DMS53 treated with DMSO at 0.1 percent for 48 hours (cell line): ENCODE measurements around the gene PPP1R13B.
"Not testable (repeated sequence)": the region's sequence is repeated elsewhere in the genome, so short reads cannot be mapped to it uniquely, and the experiment has no call there.

Source experiments
- DNase-seq: peaks from one replicate; lab custom pipeline; 2025; ENCODE audit not compliant: unreplicated experiment; lab: John Stamatoyannopoulos, UW

The PPP1R13B gene, protein sequence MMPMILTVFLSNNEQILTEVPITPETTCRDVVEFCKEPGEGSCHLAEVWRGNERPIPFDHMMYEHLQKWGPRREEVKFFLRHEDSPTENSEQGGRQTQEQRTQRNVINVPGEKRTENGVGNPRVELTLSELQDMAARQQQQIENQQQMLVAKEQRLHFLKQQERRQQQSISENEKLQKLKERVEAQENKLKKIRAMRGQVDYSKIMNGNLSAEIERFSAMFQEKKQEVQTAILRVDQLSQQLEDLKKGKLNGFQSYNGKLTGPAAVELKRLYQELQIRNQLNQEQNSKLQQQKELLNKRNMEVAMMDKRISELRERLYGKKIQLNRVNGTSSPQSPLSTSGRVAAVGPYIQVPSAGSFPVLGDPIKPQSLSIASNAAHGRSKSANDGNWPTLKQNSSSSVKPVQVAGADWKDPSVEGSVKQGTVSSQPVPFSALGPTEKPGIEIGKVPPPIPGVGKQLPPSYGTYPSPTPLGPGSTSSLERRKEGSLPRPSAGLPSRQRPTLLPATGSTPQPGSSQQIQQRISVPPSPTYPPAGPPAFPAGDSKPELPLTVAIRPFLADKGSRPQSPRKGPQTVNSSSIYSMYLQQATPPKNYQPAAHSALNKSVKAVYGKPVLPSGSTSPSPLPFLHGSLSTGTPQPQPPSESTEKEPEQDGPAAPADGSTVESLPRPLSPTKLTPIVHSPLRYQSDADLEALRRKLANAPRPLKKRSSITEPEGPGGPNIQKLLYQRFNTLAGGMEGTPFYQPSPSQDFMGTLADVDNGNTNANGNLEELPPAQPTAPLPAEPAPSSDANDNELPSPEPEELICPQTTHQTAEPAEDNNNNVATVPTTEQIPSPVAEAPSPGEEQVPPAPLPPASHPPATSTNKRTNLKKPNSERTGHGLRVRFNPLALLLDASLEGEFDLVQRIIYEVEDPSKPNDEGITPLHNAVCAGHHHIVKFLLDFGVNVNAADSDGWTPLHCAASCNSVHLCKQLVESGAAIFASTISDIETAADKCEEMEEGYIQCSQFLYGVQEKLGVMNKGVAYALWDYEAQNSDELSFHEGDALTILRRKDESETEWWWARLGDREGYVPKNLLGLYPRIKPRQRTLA

DNA sequence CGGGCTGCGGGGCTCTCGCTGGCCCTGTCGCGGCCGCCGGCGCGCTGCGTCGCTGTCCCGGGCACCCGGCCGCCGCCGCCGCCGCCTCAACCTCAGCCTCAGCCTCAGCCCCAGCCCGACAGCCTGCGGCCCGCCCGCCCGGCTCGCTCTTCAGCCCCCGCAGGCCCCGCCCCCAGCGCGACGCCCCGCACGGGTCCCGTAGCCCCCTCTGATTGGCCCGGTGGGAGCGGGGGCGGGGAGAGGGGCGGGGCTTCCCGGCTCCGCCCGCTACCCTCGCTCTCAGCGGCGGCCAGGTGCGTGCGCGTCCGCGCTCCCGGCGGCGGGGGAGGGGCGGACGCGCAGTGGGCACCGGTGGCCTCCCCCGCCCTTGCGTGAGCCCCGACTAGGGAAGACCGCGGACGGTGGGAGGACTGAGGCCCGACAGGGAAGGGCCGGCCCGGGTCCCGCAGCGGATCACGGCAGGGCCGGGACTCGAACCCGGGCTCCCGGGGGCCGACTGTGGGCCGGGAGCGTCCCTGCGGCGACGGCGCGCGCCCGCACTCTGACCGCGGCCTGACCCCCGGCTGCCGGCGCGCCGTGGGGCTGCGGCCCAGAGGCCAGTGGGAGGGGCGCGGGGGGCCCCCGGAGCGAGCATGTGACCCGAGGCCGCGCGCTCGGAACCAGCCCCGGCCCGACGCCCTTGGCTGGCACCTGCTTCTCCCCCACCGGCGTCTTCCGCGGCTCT, at the start of gene PPP1R13B:
PPP1R13B (minus strand) TSS at position 125 of the 724 bp plus-strand sequence. CDS start 268 bp downstream, outside the sequence.
- peak; percentile 42 for DNase-seq

DNA sequence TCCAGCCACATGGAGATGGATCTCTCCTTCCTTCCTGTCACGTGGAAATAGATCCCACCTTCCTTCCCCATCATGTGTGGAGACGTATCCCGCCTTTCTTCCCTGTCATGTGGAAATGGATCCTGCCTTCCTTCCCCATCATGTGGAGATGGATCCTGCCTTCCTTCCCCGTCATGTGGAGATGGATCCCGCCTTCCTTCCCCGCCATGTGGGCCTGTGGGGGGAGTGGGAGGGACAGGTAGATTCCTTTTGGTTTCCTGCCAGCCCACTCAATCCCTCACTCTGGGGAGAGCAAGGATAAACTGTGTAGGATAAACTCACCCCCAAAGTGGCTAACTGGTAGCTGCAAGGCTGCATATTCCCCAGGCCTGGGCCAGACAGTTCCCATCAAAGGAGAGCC, 49.2 kb upstream of the PPP1R13B start:
- DNase-seq = no peak

DNA sequence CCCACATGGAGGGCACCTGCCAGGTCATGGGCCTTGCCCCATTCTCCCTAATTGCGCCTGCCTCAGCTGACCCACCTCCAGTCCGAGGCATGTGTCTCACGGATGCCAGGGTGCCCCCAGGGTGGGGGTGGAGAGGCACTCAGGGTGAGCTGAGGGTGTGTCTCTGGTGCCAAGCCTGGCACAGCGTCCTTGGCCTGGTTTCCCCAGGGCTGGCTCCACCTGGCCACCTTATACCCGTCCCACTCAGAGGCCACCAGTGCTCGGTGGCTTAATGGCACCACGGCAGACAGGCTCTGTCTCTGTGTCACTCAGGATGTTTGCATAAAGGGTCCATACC, 47.3 kb upstream of the PPP1R13B start:
- DNase-seq = no peak

DNA sequence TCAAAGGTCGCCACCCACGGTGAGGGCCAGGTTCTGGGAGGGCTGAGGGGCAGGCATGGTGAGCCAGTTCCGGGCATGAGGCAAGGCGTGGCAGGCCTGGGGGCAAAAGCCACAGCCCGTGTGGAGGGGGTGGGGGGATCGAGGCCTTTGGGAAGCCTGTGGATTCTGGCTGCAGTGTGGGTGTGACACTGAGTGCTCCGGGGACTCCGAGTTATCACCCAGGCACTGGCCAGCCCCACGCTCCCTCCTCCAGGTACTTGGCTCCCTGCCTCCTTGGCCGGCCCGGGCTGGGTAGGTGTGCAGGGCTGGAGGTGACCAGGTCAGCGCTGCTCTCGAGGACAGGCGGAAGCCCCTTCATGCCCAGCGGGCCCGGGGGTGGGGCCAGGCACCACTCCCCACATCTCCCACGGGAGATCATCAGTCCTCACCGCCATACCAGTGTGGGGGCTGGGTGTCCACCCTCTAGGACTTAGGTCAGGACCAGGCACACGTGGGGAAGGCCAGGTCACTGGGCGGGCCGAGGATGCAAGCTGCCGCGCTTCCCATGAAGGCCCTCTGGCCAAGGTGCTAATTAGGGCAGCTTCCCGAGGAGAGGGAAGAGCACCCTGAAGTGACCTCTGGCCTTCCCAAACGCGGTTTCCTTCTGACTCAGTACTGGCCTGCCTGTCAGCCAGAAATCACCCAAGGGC, 46.8 kb upstream of the PPP1R13B start:
- no peak for DNase-seq

DNA sequence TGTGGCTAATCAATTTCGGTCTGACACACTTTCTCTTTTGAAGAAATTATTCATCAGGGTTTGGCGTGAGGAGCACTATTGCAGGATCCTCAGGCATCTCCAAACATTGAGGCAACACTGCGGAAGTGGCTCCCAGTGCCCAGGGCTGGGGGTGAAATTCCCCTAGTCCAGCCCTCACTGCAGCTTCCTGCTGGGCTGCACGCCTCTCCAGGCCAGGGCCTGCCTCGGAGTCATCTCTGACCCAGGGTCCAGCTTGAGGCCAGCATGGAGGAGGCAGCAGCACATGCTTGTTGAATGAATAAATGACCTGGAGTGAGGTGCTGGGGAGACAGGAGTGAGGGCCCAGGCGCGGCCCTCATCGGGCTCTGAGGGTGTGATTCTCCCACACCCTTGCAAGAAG, 44.9 kb upstream of the PPP1R13B start:
- DNase-seq = no peak

DNA sequence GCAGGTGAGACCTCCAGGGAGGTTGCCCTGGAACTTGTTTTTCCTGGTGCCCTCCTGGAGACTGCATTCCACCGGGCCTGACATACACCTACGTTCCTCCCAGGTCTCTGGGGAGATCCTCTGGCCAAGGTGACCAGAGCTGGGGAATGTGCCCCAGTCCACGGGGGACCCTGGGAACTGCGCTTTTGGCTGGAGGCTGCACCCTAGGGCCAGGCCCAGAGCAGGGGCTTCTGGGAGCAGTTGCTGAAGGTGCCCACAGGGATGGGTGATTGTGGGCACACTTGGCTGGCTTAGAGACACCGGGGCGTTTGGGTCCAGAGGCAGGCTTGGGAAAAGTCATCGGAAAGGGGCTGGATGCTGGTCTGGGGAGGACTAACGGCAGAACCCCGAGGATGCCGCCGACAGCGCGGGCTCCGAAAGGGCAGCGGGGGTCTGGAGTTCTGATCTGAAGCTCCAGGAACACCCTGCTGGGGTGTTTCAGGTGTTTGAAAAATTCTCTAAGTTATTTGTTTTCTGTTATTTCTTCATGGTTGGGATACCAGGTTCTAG, 44.4 kb upstream of the PPP1R13B start:
- no peak for DNase-seq

DNA sequence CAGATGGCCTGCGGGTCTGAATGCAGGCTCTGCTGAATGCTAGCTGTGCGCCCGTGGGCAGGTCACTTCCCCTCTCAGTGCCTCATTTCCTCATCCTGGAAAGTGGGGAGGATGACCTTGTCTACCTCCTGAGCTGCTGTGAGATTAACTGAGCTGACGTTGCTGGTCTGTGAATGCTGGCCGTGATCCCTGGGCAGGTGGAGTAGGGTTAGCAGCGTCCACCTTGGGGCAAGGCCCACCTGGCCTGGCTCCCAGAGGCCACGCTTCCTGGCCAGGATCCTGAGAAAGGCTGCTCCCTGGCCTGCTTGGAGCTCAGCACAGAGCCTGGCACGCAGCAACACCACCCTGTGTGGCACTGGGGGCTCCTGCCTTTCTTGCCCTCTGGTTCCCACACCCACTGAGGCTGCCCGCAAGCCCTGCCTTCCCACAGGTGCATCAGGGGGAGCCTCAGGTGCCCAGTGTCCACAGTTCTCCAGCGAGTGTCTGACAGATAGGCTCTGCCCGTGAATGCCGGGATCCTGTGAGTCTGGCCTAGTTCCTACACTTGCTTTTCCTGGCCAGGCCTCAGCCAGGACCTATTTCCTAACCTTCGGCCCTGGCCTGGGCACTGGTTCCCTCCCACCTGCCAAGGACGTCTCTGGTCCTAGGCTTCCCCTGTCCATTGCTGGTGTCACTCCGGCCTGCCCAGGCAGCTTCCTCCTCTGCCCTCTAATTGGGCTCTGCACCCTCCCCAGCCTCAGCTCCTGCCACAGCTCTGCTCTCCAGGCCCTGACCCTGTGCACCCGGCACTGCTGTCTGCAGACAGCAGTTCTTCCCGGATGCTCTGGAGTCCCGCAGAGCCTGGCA, 43.7 kb upstream of the PPP1R13B start:
- no peak for DNase-seq

DNA sequence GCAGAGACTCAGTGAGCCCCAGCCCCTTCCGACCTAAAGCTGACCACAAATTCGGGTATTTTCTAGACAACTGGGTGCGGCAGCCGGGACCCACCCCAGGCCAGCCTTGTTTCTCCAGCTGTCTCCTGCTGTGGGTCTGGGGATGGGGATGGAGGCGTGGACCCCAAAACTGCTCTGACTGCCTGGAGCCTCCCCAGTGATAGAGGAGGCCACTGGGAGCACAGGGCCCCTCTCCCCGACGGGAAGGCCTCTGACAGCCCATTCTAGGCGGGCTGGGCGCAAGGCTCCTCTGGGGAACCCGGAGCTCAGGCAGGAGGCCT, 42.6 kb upstream of the PPP1R13B start:
- no peak for DNase-seq

DNA sequence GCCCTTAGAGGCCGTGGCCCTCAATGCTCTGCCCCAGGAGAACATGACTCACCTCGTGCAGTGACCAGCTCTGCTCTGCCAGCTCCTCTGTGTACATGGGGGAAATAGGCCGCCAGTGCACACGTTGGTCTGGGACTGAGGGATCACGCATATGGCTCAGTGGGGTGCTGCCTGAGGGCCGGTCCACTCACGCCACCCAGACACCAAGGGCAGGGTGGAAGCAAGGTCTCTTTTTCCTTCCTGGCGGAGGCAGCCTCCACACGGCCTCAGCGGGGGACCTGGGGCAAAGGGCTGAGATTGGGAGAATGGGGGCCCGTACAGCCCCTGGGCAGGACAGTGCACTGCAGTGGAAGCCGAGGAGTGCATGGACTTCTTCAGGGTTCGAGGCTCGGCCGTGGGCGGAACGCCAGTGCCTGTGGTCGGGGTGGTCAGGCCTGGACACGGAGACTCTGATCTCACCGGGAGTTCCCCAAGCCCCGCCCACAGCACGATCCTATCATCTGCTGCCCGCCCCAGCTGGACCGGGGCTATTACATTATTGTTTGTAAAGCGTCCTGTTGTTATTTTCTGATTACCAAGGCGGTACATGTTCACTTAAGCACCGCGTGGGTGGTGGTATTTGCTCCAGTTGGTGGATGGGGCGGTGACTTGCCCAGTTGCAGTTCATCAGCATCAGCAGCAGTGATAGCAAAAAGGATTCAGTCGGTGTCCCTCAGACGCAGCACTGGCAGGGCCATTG, 42.1 kb upstream of the PPP1R13B start:
- no peak for DNase-seq

DNA sequence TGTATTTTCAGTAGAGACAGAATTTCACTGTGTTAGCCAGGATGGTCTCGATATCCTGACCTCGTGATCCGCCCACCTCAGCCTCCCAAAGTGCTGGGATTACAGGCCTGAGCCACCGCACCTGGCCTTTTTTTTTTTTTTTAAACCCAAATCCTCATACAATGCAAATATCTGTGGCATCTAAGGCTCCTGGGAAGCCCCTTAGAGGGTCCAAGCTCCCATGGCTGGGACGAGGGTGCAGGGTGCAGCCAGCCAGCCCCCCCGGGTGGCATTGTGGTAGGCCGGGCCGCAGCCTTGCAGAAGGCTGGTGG, 41.6 kb upstream of the PPP1R13B start:
- DNase-seq = not testable (repeated sequence)

DNA sequence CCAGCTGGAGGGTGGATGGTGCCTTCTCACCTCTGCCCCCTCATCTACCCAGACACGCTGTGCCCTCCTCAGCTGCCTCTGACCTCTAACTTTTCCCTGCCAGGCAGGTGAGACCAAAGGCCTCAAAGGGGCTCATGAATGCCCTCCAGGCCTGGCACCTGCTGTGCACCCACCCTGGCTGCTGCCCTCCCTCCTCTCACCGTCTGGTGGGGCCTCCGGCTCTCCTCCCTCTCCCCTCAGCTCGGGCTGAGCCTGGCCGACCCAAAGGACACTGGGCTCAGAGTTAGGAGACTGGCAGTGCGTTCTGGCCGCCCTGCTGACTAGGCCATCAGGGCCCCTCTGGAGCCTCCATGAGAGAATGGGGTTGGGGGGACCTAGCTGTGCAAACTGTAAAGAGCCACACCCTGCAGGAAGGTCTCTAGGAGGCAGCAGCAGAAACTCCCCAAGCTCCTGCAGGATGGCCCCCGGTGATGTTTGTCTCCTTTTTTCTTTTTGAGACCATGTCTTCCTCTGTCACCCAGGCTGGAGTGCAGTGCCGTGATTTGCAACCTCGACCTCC, 40.3 kb upstream of the PPP1R13B start:
- no peak for DNase-seq

DNA sequence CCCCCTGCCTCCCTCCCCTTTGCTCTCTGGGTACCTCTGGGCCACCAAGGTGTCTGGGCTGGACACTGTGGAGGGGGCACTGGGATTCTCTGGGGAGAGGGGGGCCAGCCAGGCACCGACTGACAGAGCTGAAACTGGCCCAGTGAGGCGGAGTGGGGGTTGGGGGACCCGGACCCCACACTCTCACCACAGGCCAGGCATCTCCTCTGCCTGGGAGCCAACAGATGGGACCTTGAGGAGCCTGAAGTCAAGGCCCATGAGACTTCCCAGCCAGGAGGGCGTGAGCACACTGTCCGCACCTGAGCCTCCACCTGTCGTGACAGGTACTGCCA, 39.8 kb upstream of the PPP1R13B start:
- no peak for DNase-seq

DNA sequence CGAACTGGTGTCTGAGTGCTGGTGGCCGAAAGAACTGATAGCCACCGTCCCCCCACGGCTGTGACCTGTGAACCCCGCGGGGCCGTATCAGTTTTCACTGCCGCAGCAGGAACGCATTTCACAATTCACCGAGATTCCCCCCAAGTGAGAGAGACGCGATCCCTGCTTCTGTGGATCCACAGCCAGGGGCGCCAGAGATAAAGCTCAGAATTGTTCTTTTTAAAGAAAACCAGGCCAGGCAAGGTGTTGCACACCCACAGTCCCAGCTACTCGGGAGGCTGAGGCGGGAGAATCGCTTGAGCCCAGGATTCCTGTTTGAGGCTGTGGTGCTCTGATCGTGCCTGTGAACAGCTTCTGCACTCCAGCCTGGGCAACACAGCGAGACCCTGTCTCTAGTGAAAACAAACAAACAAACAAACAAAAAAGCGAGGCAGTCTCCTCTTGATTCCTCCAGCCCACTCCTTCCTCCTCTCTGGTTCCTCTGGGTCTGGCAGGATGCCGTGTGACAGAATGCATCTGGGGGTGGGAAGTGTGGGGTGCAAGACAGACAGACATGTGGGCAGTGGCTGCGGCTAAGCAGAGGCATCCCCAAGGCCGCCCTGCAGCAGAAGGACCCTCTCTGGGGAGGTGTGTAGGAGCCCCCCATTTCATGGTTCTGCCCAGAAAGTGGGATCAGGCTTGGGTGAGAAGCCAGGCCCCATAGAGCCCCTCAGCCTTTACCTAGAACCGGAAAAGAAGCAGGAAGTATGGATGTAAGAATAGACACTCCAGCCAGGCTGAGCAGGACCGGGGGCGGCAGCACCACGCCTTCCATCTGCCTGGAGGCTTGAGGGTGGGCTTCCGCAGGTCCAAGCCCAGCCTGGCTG, 39.2 kb upstream of the PPP1R13B start:
- no peak for DNase-seq

DNA sequence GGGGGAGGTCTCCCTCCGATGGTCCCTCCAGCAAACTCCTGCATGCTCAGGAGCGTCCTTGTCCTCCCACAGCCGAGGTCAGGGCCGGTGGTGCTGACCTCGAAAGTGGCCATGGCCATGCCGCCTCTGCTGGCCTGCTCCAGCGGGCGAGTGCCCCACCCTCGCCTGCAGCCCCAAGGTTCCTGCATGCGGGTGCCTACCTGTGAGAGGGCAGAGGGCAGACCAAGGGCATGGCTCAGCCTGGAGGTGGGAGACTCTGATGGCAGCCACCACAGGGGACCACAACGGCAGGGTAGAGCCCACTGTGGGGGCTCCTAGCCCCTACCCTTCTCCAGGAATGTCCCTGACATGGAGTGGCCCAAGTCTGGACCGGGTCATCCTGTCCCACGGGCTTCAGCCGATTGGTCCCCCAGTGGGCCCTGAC, 38.1 kb upstream of the PPP1R13B start:
- DNase-seq = no peak

DNA sequence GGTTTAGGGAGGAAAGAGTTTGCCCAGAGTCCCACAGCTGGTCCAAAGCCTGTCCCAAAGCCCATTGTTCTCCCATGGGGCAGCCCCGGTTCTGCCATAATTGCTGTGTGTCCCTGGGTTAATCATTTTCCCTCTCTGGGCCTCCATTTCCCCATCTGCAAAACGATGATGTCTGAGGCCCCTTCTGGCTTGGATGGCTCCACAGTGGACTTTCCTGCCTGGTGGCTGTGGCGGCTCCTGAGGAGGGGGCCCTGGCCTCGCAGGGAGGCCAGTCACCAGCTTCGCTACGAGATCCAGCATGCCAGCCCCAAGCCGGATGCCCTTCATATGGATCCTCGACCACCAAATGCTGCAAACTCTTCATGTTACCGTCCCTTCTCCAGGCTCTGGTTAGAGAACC, 37.5 kb upstream of the PPP1R13B start:
- DNase-seq = no peak

DNA sequence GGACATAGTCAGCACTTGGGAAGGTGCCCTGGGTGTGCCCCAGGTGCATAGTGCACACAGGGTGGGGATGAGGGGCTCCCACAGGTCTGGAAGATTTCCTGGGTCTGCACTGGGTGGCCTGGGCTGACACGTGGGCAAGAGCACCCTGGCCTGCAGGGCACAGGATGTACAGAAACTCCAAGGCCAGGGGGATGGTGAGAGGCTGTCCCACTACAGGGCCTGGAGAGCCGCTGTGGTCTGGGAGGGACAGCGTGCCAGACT, 35.8 kb upstream of the PPP1R13B start:
- no peak for DNase-seq

DNA sequence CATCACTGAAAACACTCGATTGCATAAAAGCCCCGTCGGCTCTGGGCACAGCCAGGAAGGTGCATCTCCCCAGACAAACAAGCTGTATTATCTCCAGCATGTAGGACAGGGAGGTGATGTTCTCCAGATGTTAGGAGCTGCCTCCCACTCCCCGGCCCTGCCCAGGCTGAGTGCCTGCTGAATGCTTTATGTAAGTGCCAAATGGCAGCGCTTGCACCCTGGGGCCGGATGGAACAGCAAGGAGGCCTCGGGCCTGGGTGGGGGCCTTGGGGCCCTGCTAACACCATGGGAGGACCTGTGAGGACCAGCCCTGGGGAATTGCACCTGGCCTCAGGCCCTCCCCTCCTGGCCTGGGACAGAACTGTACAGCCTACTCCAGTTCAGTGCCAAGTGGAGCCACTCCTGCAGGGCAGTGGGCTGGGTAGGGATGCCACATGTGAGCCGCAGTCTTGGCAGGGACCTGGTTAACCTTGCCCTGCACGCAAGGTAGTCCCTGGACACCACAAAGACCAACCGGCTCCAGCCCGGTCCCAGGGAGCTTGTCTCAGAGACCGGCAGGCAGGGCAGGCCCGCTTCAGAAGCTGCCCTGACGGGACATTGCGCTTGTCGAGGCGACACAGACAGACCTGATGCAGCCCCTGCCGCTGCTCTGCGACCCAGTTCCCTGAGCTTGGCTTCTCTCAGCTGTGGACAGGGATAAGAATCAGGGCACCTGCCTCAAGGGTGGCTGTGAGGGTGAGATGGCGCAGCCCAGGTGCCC, 35.3 kb upstream of the PPP1R13B start:
- DNase-seq = no peak
